ENCODE results near the gene MIX23. TPM values are rescaled to one million over a fixed set of nuclear protein-coding genes. Genes with fewer than 3 reads are reported as not detected.

Gene MIX23
- total RNA-seq, 4 donors from 2014 or later, result 6.1 to 19.3 (median 12.0) TPM

GRCh38 chr3:122355612-122356011 is 27.4 kb downstream of the MIX23 start:
- DNase-seq (ENCODE audit: low spot score in 2 of 2), result no peak
- 77 to 83% methylated on average over 4 of the region's 4 CpGs for WGBS, 2 donors
- no peak for TF ChIP-seq CTCF (IDR thresholded peaks at IDR 0.05)
- intact Hi-C loops (cut with DNase I; ENCODE audit: low total_unique reads), result no loop called here
- no peak overlapping the region for H3K4me3 ChIP-seq (ENCODE audit: low read depth, poor library complexity, severe bottlenecking)

- 92 to 96% methylated on average over 1 of the region's 1 CpG for WGBS, 2 donors
- TF ChIP-seq CTCF (IDR thresholded peaks at IDR 0.05) (no peak), POLR2A (IDR thresholded peaks at IDR 0.05) (no peak)
- no peak for DNase-seq (ENCODE audit: low spot score in 2 of 2)
- H3K4me3 ChIP-seq (ENCODE audit: low read depth, poor library complexity, severe bottlenecking), result no peak overlapping the region
- intact Hi-C loops (cut with DNase I; ENCODE audit: low total_unique reads), result no loop called here
These were observed 29.1 kb downstream of the MIX23 start for GRCh38 chr3:122353893-122354401.

GRCh38 chr3:122353215-122353614 is 29.8 kb downstream of the MIX23 start:
- no peak overlapping the region for H3K4me3 ChIP-seq (ENCODE audit: low read depth, poor library complexity, severe bottlenecking)
- 35 to 36% methylated on average over 2 of the region's 2 CpGs for WGBS, 2 donors
- intact Hi-C loops (cut with DNase I; ENCODE audit: low total_unique reads), result no loop called here
- TF ChIP-seq CTCF (IDR thresholded peaks at IDR 0.05), result no peak
- TF ChIP-seq POLR2A (IDR thresholded peaks at IDR 0.05), result no peak
- DNase-seq (ENCODE audit: low spot score in 2 of 2), result peak in 1 of 2 donors; percentile 34

GRCh38 chr3:122351612-122352011 is 31.4 kb downstream of the MIX23 start:
- no peak overlapping the region for H3K4me3 ChIP-seq (ENCODE audit: low read depth, poor library complexity, severe bottlenecking)
- 93 to 94% methylated on average over 4 of the region's 4 CpGs for WGBS, 2 donors
- intact Hi-C loops (cut with DNase I; ENCODE audit: low total_unique reads), result no loop called here
- DNase-seq (ENCODE audit: low spot score in 2 of 2), result no peak
- no peak for TF ChIP-seq POLR2A (IDR thresholded peaks at IDR 0.05)

- no peak overlapping the region for H3K4me3 ChIP-seq (ENCODE audit: low read depth, poor library complexity, severe bottlenecking)
- peak in 1 of 2 donors; percentile 31 for DNase-seq (ENCODE audit: low spot score in 2 of 2)
- intact Hi-C loops (cut with DNase I; ENCODE audit: low total_unique reads), result no loop called here
- TF ChIP-seq CTCF (IDR thresholded peaks at IDR 0.05), result no peak
- TF ChIP-seq POLR2A (IDR thresholded peaks at IDR 0.05), result no peak
- WGBS, 2 donors, result 79 to 89% methylated on average over 5 of the region's 5 CpGs
These were observed 32.1 kb downstream of the MIX23 start for GRCh38 chr3:122350814-122351418.

- DNase-seq (ENCODE audit: low spot score in 2 of 2), result no peak
- TF ChIP-seq CTCF (IDR thresholded peaks at IDR 0.05) (no peak), POLR2A (IDR thresholded peaks at IDR 0.05) (no peak)
- intact Hi-C loops (cut with DNase I; ENCODE audit: low total_unique reads), result no loop called here
- 79 to 81% methylated on average over 1 of the region's 1 CpG for WGBS, 2 donors
- no peak overlapping the region for H3K4me3 ChIP-seq (ENCODE audit: low read depth, poor library complexity, severe bottlenecking)
These were observed 33.9 kb downstream of the MIX23 start for GRCh38 chr3:122349171-122349570.
